ENCODE measurements around the gene NUP88.
A peak's percentile ranks its signal among the peaks of the same experiment; 100 is the strongest.
"Not testable (repeated sequence)": the region's sequence is repeated elsewhere in the genome, so short reads cannot be mapped to it uniquely, and the experiment has no call there.

The NUP88 gene

GRCh38 chr17:5419356-5419958, at the start of gene NUP88:
Gene NUP88, minus strand, starts transcription at chr17:5419662. Its CDS starts 12 bp downstream, at chr17:5419650.
- DNase-seq (ENCODE audit: low read depth in 3 of 3) = peak; percentile 90 to 96 (median 92)

- peak in 1 of 3 donors; percentile 13 for DNase-seq (ENCODE audit: low read depth in 3 of 3)
These were observed 48.6 kb upstream of the NUP88 start for GRCh38 chr17:5468075-5468473.

- DNase-seq (ENCODE audit: low read depth in 3 of 3) = no peak
These were observed 48.0 kb upstream of the NUP88 start for GRCh38 chr17:5467416-5467815.

- no peak for DNase-seq (ENCODE audit: low read depth in 3 of 3)
These were observed 46.8 kb upstream of the NUP88 start for GRCh38 chr17:5466295-5466694.

- no peak for DNase-seq (ENCODE audit: low read depth in 3 of 3)
These were observed 45.5 kb upstream of the NUP88 start for GRCh38 chr17:5464717-5465507.

GRCh38 chr17:5446786-5447185, 27.3 kb upstream of the NUP88 start:
- DNase-seq (ENCODE audit: low read depth in 3 of 3) = no peak

- DNase-seq (ENCODE audit: low read depth in 3 of 3) = no peak
These were observed 24.7 kb upstream of the NUP88 start for GRCh38 chr17:5444209-5444608.

GRCh38 chr17:5443728-5444127, 24.3 kb upstream of the NUP88 start:
- DNase-seq (ENCODE audit: low read depth in 3 of 3) = no peak

GRCh38 chr17:5439446-5439764, 19.9 kb upstream of the NUP88 start:
- DNase-seq (ENCODE audit: low read depth in 3 of 3) = no peak

GRCh38 chr17:5438716-5439445, 19.4 kb upstream of the NUP88 start, which contains the start of gene C1QBP:
Gene C1QBP, minus strand, starts transcription at chr17:5439155. Its CDS starts 82 bp downstream, at chr17:5439073.
- DNase-seq (ENCODE audit: low read depth in 3 of 3) = peak; percentile 84 to 88 (median 85)

GRCh38 chr17:5437721-5438317, 18.4 kb upstream of the NUP88 start:
- no peak for DNase-seq (ENCODE audit: low read depth in 3 of 3)

GRCh38 chr17:5435781-5436315, 16.4 kb upstream of the NUP88 start:
- DNase-seq (ENCODE audit: low read depth in 3 of 3) = not testable (repeated sequence)

GRCh38 chr17:5434984-5435383, 15.5 kb upstream of the NUP88 start:
- no peak for DNase-seq (ENCODE audit: low read depth in 3 of 3)

- no peak for DNase-seq (ENCODE audit: low read depth in 3 of 3)
These were observed 12.6 kb upstream of the NUP88 start for GRCh38 chr17:5431949-5432556.

- not testable (repeated sequence) for DNase-seq (ENCODE audit: low read depth in 3 of 3)
These were observed 11.8 kb upstream of the NUP88 start for GRCh38 chr17:5431234-5431633.

- no peak for DNase-seq (ENCODE audit: low read depth in 3 of 3)
These were observed 11.0 kb upstream of the NUP88 start for GRCh38 chr17:5430413-5430999.

GRCh38 chr17:5429191-5429887, 9.9 kb upstream of the NUP88 start:
- DNase-seq (ENCODE audit: low read depth in 3 of 3) = no peak

- no peak for DNase-seq (ENCODE audit: low read depth in 3 of 3)
These were observed 6.4 kb upstream of the NUP88 start for GRCh38 chr17:5425826-5426225.

GRCh38 chr17:5424909-5425308, 5.4 kb upstream of the NUP88 start:
- no peak for DNase-seq (ENCODE audit: low read depth in 3 of 3)

GRCh38 chr17:5422505-5422904, 3.0 kb upstream of the NUP88 start:
- DNase-seq (ENCODE audit: low read depth in 3 of 3) = no peak
